ENCODE measurements around the gene GBGT1. TPM values are rescaled to one million over a fixed set of nuclear protein-coding genes. Genes with fewer than 3 reads are reported as not detected.

The GBGT1 gene
- total and polyA plus RNA-seq, 4 donors: 6.1 to 42.9 (median 23.2) TPM

DNA sequence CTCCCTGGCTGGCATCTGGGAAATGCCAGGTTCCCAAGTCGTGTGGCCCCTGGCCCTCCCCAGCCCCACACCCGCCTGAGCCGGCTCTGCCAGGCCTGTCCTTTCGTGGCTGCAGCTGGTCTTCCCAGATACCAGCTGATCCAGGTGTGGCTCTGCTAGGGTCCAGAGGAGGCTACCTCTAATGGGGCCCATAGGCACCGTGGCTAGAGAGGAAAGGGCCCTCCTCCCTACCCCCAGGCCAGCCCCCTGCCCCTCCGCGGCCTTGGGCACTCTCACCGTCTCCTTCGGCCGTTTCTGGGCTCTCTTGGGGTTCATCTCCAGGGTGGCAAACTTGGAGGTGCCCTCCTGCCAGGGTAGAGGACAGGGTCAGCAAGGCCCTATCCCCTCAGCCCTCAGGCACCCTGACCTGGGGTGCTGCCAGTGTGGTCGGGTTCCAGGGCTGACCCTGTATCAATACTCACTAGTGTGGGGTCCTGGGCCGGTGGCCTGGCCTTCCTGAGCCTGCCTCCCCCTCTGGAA is 59.7 kb downstream of the GBGT1 start:
- no peaks in the 10 kb centered on the region for H3K27me3 ChIP-seq (ENCODE audit: control insufficient read depth in 3 of 3, insufficient read depth in 3 of 3, low read length in 2 of 3)
- no peak overlapping the region for H3K4me3 ChIP-seq
- TF ChIP-seq, protein P1, sequence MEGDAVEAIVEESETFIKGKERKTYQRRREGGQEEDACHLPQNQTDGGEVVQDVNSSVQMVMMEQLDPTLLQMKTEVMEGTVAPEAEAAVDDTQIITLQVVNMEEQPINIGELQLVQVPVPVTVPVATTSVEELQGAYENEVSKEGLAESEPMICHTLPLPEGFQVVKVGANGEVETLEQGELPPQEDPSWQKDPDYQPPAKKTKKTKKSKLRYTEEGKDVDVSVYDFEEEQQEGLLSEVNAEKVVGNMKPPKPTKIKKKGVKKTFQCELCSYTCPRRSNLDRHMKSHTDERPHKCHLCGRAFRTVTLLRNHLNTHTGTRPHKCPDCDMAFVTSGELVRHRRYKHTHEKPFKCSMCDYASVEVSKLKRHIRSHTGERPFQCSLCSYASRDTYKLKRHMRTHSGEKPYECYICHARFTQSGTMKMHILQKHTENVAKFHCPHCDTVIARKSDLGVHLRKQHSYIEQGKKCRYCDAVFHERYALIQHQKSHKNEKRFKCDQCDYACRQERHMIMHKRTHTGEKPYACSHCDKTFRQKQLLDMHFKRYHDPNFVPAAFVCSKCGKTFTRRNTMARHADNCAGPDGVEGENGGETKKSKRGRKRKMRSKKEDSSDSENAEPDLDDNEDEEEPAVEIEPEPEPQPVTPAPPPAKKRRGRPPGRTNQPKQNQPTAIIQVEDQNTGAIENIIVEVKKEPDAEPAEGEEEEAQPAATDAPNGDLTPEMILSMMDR (IDR thresholded peaks at IDR 0.05; ENCODE audit: control extremely low read depth, extremely low read depth): no peak
- H3K27ac ChIP-seq (ENCODE audit: low read depth in 1 of 2, low read length in 1 of 2): no peak overlapping the region
- H3K36me3 ChIP-seq (ENCODE audit: control insufficient read depth in 4 of 4, insufficient read depth in 4 of 4, low read length in 4 of 4): peaks cover 24 to 86% (median 36%) of the 10 kb centered on the region in 4 donors
- no peaks in the 10 kb centered on the region for H3K4me1 ChIP-seq (ENCODE audit: control insufficient read depth in 5 of 5, insufficient read depth in 5 of 5, low read length in 5 of 5)
- 92 to 93% methylated on average over 12 of the region's 12 CpGs for WGBS, 2 donors
- no peaks in the 10 kb centered on the region for H3K9me3 ChIP-seq (ENCODE audit: control insufficient read depth in 4 of 4, insufficient read depth in 3 of 4, low read length in 3 of 4)
- H3K9ac ChIP-seq (ENCODE audit: insufficient read depth in 1 of 2, low read length in 2 of 2): no peak overlapping the region
- ATAC-seq (ENCODE audit: insufficient read depth, low FRiP score): no peak
- no peak for DNase-seq

DNA sequence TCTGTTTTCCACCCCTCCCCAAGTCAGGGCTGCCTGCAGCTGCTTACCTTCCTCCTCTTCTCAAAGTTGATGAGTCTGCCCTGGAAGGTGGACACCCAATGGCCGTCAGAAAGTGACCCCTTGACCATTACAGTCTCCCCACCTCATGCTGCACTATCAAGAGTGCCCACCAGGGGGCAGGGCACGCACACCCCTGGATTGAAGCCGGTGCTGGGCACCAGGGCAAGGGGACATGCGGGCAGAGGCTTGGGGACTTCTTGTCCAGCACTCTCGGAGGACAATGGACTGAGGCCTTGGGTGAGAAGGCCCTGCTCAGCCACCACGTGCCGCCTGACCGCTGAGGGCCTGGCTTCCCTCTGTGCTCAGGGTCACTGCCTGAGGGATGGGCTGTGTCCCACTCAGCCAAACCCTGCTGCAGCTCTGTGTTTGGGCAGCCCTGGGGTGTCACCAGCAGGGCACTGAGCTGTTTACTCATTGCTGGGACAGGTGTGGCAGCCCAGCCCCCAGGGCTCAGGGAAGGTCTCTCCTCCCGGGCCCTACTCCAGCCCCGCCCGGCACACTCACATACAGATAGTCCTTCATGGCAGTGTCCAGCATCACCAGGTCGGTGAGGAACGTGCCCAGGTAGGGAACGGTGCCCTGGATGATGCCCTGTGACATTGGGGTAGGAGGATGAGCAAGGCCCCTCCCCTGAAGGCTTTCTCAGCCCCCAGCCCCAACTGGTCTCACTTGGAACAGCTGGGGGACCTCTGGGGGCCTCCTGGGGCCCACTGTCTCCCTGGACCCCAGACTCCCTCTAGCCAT is 60.3 kb downstream of the GBGT1 start:
- Histone ChIP-seq H3K9me3 (ENCODE audit: control insufficient read depth in 4 of 4, insufficient read depth in 3 of 4, low read length in 3 of 4) (no peaks in the 10 kb centered on the region), H3K27me3 (ENCODE audit: control insufficient read depth in 3 of 3, insufficient read depth in 3 of 3, low read length in 2 of 3) (no peaks in the 10 kb centered on the region), H3K9ac (ENCODE audit: insufficient read depth in 1 of 2, low read length in 2 of 2) (no peak overlapping the region), H3K27ac (ENCODE audit: low read depth in 1 of 2, low read length in 1 of 2) (peak overlapping the region in 1 of 2 donors; percentile 26), H3K36me3 (ENCODE audit: control insufficient read depth in 4 of 4, insufficient read depth in 4 of 4, low read length in 4 of 4) (peaks cover 29 to 86% (median 40%) of the 10 kb centered on the region in 4 donors), H3K4me1 (ENCODE audit: control insufficient read depth in 5 of 5, insufficient read depth in 5 of 5, low read length in 5 of 5) (no peaks in the 10 kb centered on the region), H3K4me3 (no peak overlapping the region)
- WGBS, 2 donors: 52 to 62% methylated on average over 14 of the region's 14 CpGs
- peak; percentile 47 to 67 (median 63) for DNase-seq
- peak; percentile 76 for ATAC-seq (ENCODE audit: insufficient read depth, low FRiP score)
- TF ChIP-seq, protein P1 (IDR thresholded peaks at IDR 0.05; ENCODE audit: control extremely low read depth, extremely low read depth): peak; percentile 94

Other genes starting within 250 kb of the GBGT1 start
- 10 to 100 TPM; 50.8 to 76.6 TPM for gene TSC1, start 219.3 kb downstream of the GBGT1 start, total RNA-seq
- 10 to 100 TPM; 11.4 to 16.1 TPM for gene TSC1, start 219.3 kb downstream of the GBGT1 start, polyA plus RNA-seq
- 1 to 10 TPM in 1 of 2 donors, under 1 TPM in 1; 0.25 to 1.0 TPM for gene GFI1B, start 185.2 kb downstream of the GBGT1 start, total RNA-seq
- 1 to 10 TPM in 1 of 2 donors, under 1 TPM in 1; 0.49 to 1.4 TPM for gene GFI1B, start 185.2 kb downstream of the GBGT1 start, polyA plus RNA-seq
- gene GTF3C5, start 132.9 kb downstream of the GBGT1 start, total RNA-seq: 10 to 100 TPM; 43.6 to 47.3 TPM
- 10 to 100 TPM; 41.0 to 60.0 TPM for gene GTF3C5, start 132.9 kb downstream of the GBGT1 start, polyA plus RNA-seq
- 1 to 10 TPM in 1 of 2 donors, under 1 TPM in 1; 0.77 to 6.3 TPM for gene CEL, start 101.9 kb downstream of the GBGT1 start, total RNA-seq
- under 1 TPM; 0.66 to 0.94 TPM for gene CEL, start 101.9 kb downstream of the GBGT1 start, polyA plus RNA-seq
- gene RALGDS, start 42.7 kb downstream of the GBGT1 start, total RNA-seq: 10 to 100 TPM; 60.7 to 61.1 TPM
- gene RALGDS, start 42.7 kb downstream of the GBGT1 start, polyA plus RNA-seq: 100 to 1,000 TPM in 1 of 2 donors, 10 to 100 TPM in 1; 49.5 to 145 TPM
- gene OBP2B, start 45.3 kb upstream of the GBGT1 start, total RNA-seq: not detected
- gene OBP2B, start 45.3 kb upstream of the GBGT1 start, polyA plus RNA-seq: not detected
- 10 to 100 TPM in 1 of 2 donors, 1 to 10 TPM in 1; 3.9 to 23.0 TPM for gene ABO, start 111.3 kb upstream of the GBGT1 start, total RNA-seq
- 10 to 100 TPM in 1 of 2 donors, 1 to 10 TPM in 1; 4.0 to 14.6 TPM for gene ABO, start 111.3 kb upstream of the GBGT1 start, polyA plus RNA-seq
- gene SURF6, start 172.3 kb upstream of the GBGT1 start, total RNA-seq: 10 to 100 TPM; 13.7 to 25.6 TPM
- gene SURF6, start 172.3 kb upstream of the GBGT1 start, polyA plus RNA-seq: 10 to 100 TPM; 23.0 to 24.5 TPM
- gene MED22, start 184.2 kb upstream of the GBGT1 start, total RNA-seq: 10 to 100 TPM; 19.3 to 32.0 TPM
- 10 to 100 TPM; 11.4 to 20.9 TPM for gene MED22, start 184.2 kb upstream of the GBGT1 start, polyA plus RNA-seq
- gene RPL7A, start 184.3 kb upstream of the GBGT1 start, total RNA-seq: 1,000 to 10,000 TPM; 1,412 to 1,708 TPM
- gene RPL7A, start 184.3 kb upstream of the GBGT1 start, polyA plus RNA-seq: 1,000 to 10,000 TPM; 2,527 to 3,573 TPM
- gene SURF1, start 192.6 kb upstream of the GBGT1 start, total RNA-seq: 10 to 100 TPM; 14.2 to 41.7 TPM
- 10 to 100 TPM; 73.9 to 75.3 TPM for gene SURF1, start 192.6 kb upstream of the GBGT1 start, polyA plus RNA-seq
- 10 to 100 TPM; 11.7 to 30.3 TPM for gene SURF2, start 192.6 kb upstream of the GBGT1 start, total RNA-seq
- 10 to 100 TPM; 24.1 to 50.1 TPM for gene SURF2, start 192.6 kb upstream of the GBGT1 start, polyA plus RNA-seq
- gene SURF4, start 212.1 kb upstream of the GBGT1 start, total RNA-seq: 100 to 1,000 TPM; 144 to 222 TPM
- gene SURF4, start 212.1 kb upstream of the GBGT1 start, polyA plus RNA-seq: 100 to 1,000 TPM in 1 of 2 donors, 10 to 100 TPM in 1; 87.4 to 204 TPM
- gene STKLD1, start 212.5 kb upstream of the GBGT1 start, total RNA-seq: 1 to 10 TPM in 1 of 2 donors, under 1 TPM in 1; 0.82 to 1.4 TPM
- 1 to 10 TPM in 1 of 2 donors, under 1 TPM in 1; 0.40 to 3.1 TPM for gene STKLD1, start 212.5 kb upstream of the GBGT1 start, polyA plus RNA-seq